ENCODE measurements around the gene TUBGCP6. TPM values are rescaled to one million over a fixed set of nuclear protein-coding genes. Genes with fewer than 3 reads are reported as not detected.

Gene TUBGCP6
- total RNA-seq, 2 donors from 2014 or later, result 19.2 to 33.4 TPM

DNA sequence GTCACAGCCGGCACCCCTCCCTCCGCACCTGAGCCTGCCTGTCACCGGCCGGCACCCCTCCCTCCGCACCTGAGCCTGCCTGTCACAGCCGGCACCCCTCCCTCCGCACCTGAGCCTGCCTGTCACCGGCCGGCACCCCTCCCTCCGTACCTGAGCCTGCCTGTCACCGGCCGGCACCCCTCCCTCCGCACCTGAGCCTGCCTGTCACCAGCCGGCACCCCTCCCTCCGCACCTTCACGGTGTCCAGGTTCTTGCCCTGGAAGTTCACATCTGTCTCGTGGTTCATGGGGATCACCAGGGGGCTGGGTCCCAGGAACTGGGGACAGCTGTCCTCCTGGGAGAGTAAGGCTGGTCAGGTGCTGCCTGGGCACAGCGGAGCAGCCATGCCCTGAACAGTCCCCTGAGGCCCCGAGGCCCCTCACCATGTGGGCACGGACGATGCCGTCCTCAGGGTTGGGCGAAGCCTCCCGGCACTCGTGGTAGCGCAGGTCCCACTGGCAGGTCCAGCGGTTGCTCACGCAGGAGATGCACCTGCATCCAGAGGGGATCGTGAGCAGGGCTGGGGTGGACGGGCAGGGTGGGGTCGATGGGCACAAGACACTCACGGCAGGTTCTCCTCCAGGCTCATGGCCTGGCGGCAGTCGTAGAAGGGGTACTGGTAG, 40.9 kb upstream of the TUBGCP6 start:
- H3K9ac ChIP-seq (ENCODE audit: low read depth in 2 of 2, low read length in 2 of 2), result no peak overlapping the region

DNA sequence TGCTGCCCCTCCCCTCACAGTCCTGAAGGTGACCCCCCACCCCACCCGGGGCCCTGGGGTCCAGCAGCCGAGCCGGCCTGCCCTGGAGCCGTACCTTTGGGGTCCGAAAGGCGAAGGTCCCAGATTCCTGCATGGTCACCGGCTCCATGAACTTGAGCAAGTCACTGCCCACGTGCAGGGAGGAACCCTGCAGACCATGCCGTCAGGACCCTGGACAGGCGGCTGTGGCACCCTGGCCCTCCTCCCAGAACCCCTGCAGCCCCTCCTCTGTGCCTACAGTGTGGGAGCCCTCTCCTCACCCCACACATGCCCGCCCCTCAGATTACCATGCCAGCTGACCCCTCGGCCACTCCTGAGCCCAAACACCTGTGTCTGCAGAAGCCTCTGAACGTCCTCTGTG, 39.7 kb upstream of the TUBGCP6 start:
- DNase-seq, result no peak
- Histone ChIP-seq H3K27ac (no peak overlapping the region), H3K9me3 (no peaks in the 10 kb centered on the region), H3K9ac (ENCODE audit: low read depth in 2 of 2, low read length in 2 of 2) (no peak overlapping the region), H3K36me3 (peaks cover 41% of the 10 kb centered on the region), H3K27me3 (no peaks in the 10 kb centered on the region), H3K4me3 (no peak overlapping the region), H3K4me1 (no peaks in the 10 kb centered on the region)
- intact Hi-C loops (cut with DNase I), result no loop called here
- TF ChIP-seq, protein P1, sequence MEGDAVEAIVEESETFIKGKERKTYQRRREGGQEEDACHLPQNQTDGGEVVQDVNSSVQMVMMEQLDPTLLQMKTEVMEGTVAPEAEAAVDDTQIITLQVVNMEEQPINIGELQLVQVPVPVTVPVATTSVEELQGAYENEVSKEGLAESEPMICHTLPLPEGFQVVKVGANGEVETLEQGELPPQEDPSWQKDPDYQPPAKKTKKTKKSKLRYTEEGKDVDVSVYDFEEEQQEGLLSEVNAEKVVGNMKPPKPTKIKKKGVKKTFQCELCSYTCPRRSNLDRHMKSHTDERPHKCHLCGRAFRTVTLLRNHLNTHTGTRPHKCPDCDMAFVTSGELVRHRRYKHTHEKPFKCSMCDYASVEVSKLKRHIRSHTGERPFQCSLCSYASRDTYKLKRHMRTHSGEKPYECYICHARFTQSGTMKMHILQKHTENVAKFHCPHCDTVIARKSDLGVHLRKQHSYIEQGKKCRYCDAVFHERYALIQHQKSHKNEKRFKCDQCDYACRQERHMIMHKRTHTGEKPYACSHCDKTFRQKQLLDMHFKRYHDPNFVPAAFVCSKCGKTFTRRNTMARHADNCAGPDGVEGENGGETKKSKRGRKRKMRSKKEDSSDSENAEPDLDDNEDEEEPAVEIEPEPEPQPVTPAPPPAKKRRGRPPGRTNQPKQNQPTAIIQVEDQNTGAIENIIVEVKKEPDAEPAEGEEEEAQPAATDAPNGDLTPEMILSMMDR (IDR thresholded peaks at IDR 0.05), result no peak

More for the DNA sequence above, 40.9 kb upstream of the TUBGCP6 start:
- TF ChIP-seq, protein P1 (IDR thresholded peaks at IDR 0.05), result no peak
- H3K4me1 ChIP-seq, result no peaks in the 10 kb centered on the region
- no peak overlapping the region for H3K4me3 ChIP-seq
- intact Hi-C loops (cut with DNase I), result no loop called here
- no peak for DNase-seq
- peaks cover 37% of the 10 kb centered on the region for H3K36me3 ChIP-seq
- no peaks in the 10 kb centered on the region for H3K27me3 ChIP-seq
- no peak overlapping the region for H3K27ac ChIP-seq
- no peaks in the 10 kb centered on the region for H3K9me3 ChIP-seq

DNA sequence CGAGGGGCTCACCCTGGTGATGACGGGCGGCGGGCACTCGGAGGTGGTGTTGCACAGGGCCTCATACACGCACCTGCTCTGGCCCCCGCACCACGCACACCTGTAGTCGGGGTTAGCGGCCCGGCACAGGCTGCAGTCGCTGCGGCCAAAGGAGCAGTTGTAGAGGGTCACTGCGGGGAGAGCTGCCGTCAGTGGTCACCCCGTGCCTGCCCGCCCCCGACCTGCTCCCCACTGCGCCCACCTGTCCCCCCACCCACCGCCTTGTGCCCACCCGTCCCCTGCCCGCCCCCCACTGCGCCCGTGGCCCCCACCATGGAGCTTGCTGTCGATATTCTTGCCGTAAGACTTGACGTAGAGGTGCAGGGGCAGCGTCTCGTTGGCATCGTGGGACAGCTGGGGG, 39.0 kb upstream of the TUBGCP6 start:
- no peak for DNase-seq
- Histone ChIP-seq H3K4me3 (no peak overlapping the region), H3K27me3 (no peaks in the 10 kb centered on the region), H3K36me3 (peaks cover 41% of the 10 kb centered on the region), H3K27ac (no peak overlapping the region), H3K9ac (ENCODE audit: low read depth in 2 of 2, low read length in 2 of 2) (no peak overlapping the region), H3K4me1 (no peaks in the 10 kb centered on the region), H3K9me3 (no peaks in the 10 kb centered on the region)
- intact Hi-C loops (cut with DNase I), result no loop called here
- TF ChIP-seq, protein P1 (IDR thresholded peaks at IDR 0.05), result no peak

DNA sequence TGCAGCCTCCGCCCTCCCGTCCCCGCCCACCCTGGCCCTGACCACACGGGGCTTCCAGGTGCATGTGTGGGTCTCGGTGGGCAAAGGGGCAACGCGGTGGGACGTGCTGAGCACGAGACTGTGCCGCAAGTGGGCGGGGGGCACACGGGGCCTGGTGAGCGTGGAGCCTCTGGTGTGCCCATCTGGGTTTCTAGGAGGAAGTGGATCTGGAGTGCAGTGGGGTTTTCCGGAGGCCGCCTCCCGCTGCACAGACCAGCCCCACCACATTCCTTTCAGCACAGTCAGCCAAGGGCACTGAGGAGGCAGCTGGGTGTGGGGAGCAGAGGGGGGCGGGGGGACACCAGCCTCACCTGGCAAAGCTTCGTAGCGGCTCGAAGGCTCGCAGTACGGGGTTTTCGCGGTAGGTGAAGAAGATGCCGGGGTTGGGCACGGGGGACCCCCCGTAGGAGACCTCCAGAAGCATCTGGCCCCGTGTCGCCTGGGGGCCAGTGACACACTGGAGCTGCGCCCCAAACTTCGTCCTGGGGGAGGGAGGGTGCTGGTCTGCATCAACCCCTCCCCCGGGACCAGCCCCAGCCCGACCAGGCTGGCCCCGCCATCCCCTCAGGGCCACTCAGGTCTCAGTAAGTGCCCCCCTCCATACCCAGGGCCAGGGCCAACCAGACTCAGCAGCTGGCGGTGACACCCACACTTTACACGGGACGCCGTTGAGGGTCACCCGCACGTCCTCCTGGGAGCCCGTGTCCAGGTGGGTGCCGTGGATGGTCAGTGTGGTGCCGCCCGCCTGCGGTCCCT, 37.7 kb upstream of the TUBGCP6 start:
- peak; percentile 77 for DNase-seq
- Histone ChIP-seq H3K27me3 (no peaks in the 10 kb centered on the region), H3K9ac (ENCODE audit: low read depth in 2 of 2, low read length in 2 of 2) (no peak overlapping the region), H3K4me1 (no peaks in the 10 kb centered on the region), H3K9me3 (no peaks in the 10 kb centered on the region), H3K27ac (no peak overlapping the region), H3K4me3 (no peak overlapping the region), H3K36me3 (peaks cover 43% of the 10 kb centered on the region)
- intact Hi-C loops (cut with DNase I), result no loop called here
- TF ChIP-seq, protein P1 (IDR thresholded peaks at IDR 0.05), result no peak

DNA sequence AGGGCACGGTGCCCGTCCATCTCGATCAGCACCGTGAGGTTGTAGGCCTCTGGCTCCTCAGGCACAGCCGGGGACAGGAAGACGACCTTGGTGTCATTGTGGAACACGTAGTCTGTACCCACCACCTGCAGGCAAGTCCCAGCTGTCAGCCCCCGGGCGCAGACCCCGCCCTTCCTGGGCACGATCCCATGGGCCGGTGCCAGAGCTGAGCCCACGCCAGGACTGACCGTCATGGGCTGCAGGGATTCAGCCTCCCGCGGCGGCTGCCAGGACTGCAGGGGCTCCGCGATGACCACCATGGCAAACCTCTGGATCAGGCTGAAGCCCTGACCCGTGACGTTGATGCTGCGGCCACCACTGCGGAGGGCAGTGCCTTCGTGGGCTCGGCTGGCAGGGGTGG, 37.1 kb upstream of the TUBGCP6 start:
- TF ChIP-seq, protein P1 (IDR thresholded peaks at IDR 0.05), result no peak
- no peaks in the 10 kb centered on the region for H3K4me1 ChIP-seq
- H3K27me3 ChIP-seq, result no peaks in the 10 kb centered on the region
- intact Hi-C loops (cut with DNase I), result no loop called here
- H3K36me3 ChIP-seq, result peaks cover 42% of the 10 kb centered on the region
- H3K27ac ChIP-seq, result no peak overlapping the region
- H3K9me3 ChIP-seq, result no peaks in the 10 kb centered on the region
- no peak overlapping the region for H3K9ac ChIP-seq (ENCODE audit: low read depth in 2 of 2, low read length in 2 of 2)
- no peak for DNase-seq
- no peak overlapping the region for H3K4me3 ChIP-seq
